Fibroblast of upper back skin (primary cell): ENCODE measurements around the gene CCDC126.
"Not testable (repeated sequence)": the region's sequence is repeated elsewhere in the genome, so short reads cannot be mapped to it uniquely, and the experiment has no call there.

Experiments used
- DNase-seq: peaks from one replicate; pipeline ENCODE4 v3.0.0-alpha.2; 2013

The CCDC126 gene

DNA sequence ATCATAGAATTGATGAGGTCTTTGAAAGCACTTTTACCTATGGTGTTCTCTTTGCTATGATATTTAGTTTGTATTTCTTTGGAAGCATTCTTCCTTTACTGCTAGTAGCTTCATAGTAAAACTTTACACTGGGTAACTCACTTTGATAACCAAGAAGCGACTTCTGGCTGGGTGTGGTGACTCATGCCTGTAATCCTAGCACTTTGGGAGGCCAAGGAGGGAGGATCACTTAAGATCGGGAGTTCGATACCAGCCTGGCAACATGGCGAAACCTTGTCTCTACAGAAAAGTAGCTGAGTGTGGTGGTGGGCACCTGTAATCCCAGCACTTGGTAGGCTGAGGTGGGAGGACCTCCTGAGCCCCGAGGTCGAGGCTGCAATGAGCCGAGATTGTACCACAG, 36.2 kb downstream of the CCDC126 start:
- DNase-seq = no peak

DNA sequence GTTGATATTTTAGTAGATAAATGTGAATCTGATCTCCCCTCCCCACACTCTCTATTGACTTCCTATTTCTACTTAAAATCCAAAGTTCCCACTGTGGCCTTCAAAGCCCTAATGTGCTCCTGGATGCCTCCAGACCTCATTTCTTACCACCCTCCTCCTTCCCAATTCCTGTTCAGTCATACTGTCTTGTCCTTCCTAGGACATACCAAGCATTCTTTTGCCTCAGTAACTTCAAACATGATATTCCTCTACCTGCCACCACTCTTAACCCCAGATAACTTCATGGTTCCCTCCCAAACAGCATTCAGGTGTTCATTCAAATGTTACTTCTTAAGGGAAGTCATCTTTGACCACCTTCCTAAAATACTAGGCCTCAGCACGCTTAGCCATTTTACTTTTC, 48.6 kb downstream of the CCDC126 start:
- DNase-seq = no peak

DNA sequence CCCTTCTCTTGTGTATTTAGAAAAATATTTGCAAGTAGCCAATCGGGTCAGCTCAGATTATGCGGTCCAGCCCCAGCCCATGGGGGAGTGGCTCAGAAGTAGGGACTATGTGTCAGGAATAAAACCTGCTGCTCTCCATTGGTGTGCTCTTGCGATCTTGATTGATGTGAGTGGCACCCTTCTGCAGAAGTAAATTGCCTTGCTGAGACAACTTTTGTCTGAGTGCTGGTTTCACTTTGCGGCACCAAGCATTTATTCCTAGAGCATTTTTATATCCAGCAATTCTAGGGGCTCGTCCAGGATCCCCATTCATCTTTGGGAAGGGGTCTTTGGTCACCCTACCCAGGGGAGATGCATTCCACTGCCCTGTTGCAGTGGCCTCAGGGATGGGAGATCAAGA, 56.8 kb downstream of the CCDC126 start:
- DNase-seq = no peak

DNA sequence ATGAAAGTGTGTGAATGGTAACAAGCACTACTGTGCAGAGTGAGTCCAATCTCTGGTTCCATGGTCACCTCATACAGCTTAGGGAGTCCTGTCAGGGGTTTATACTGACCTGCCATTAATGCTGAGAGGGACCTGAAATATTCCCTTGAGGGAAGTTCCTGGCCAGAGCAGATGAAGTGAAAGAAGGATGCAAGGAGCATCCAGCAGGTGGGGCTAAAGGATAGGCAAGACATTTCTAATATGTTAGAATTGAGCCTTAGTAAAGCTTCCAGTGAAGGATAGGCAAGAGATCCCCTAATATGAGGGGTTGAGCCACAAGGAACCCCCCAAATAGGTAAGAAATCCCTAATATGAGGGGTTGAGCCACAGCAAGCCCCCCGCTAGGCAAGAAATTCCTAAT, 57.3 kb downstream of the CCDC126 start:
- peak; percentile 16 for DNase-seq

DNA sequence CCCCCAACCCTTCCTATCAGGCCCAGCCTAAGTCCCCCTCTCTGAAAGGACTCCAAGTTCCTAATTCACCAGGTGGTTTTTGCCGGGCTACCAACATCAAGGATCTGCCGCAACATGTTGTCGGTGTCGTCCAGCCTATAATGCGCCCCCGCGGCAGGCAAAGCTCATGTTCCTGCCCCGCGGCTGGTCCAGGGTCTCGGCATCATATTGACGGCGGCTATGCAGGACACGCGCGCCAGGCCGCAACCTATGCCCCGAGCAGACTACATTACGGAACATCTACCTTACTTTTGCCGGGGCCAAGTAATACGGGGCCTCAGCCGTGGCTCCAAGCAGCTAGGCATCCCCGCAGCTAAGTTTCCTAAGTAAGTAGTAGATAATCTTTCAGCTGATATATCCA, 58.3 kb downstream of the CCDC126 start:
- DNase-seq = no peak

DNA sequence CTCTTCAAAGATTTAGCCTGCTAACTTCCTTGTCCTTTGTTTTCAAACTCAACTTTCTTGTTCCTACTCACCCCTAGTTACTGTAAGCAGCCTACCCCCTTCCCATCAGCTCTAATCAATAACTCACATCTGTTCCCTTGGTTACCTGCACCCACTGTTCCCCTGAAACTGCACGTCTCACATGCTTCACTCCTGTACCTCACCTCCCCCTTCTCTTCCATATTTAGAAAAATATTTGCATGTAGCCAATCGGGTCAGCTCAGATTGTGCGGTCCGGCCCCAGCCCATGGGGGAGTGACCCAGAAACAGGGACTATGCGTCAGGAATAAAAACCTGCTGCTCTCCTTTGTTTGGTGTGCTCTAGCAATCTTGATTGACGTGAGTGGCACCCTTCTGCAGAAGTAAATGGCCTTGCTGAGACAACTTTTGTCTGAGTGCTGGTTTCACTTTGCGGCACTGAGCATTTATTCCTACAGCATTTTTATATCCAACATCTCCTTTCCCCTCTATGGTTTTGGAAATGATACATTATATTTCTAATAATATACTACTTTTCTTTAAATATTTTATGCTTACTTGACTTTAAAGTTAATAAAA, 61.7 kb downstream of the CCDC126 start:
- no peak for DNase-seq

DNA sequence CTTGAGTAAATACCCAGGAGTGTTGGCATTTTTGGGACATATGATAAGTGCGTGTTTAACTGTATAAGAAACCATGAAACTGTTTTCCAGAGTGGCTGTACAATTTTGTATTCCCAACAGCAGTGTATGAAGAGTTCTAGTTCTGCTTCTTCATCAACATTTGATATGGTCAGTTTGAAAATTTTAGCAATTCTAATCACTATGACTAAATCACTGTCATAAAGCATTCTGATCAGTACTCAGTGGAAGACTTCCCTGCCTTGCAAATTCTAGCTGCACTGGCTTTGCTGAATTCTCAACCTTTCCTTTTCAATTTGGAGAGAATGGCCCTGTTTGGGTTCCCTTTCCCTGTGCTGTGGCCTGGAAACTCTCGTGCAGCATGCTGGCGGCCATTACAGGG, 64.2 kb downstream of the CCDC126 start:
- no peak for DNase-seq

DNA sequence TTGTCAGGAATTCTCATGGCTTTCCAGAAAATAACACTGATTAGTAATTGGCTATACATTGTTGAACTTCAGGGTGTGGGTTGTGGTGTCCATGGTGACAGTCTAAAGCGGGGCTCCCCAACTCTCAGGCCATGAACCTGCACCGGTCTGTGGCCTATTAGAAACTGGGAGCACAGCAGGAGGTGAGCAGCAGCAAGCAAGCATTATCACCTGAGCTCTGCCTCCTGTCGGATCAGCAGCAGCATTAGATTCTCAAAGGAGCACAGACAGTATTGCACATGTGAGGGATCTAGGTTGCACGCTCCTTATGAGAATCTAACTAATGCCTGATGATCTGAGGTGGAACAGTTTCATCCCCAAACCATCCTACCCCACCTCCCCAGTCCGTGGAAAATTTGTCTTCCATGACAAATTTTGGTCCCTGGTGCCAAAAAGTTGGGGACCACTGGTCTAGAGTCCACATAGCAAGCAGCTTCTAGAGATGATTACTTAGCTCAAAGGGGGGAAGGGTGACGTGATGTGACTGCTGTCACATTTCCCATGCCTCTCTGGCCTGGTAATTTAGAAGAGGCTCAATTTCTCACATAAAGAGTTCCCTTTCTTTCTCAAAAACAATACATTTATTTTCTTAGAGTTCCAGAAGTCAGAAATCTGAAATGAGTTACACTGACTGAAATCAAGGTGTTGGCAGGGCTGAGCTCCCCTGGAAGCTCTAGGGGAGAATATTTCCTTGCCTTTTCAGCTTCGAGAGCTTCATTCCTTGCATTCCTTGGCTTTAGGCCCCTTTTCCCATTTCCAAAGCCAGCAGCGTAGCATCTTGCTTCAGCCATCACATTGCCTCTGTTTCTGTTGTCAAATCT, 65.2 kb downstream of the CCDC126 start:
- peak; percentile 84 for DNase-seq

DNA sequence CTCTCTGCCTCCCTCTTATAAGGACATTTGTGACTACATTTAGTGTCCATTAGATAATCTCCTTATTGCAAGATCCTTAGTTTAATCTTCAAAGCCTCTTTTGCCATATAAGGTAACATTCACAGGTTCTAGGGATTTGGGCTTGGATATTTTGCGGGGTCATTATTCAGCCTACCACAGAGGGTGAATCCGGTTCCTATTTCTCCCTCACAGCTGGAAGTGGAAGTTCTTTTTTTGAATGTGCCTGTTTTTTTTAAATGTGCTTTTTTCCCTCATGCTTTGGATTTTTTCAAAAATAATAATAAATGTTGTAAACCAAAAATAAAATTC, 65.8 kb downstream of the CCDC126 start:
- no peak for DNase-seq

DNA sequence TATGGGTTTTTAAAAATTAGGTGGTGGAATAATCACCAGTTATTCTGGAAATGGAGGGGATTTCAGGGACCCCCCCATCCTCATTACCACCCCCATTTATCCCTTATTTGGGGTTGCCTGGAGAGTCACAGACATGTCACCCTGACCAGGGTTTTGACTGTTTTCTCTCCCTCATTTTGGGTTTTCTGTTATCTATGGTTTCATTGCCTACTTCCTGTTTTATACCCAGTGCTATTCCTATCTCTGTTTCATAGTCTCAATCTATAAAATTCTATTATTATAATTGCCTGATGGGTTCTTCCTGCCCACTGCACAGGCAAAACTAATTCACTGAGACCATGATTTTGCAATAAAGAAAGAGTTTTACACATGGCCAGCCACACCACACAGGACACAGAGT, 66.9 kb downstream of the CCDC126 start:
- no peak for DNase-seq

DNA sequence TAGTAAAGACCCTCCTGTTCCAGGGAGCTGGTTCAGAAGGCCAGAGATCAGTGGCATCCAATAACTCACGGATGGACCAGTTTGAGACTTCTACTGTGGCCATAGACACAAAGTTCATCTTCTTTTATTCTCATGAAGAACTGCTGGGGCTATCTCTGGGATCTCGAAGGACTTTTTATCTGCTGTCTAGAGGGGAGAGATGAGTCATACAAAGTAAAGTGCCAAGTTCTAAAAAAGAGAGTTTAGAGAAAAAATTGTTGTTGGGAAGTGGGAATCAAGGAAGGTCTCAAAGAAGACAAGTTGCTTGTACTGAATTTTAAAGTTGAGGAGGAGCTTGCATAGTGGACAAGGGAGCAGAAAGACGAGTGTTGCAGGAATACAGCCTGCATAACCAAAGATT, 74.9 kb downstream of the CCDC126 start:
- no peak for DNase-seq

DNA sequence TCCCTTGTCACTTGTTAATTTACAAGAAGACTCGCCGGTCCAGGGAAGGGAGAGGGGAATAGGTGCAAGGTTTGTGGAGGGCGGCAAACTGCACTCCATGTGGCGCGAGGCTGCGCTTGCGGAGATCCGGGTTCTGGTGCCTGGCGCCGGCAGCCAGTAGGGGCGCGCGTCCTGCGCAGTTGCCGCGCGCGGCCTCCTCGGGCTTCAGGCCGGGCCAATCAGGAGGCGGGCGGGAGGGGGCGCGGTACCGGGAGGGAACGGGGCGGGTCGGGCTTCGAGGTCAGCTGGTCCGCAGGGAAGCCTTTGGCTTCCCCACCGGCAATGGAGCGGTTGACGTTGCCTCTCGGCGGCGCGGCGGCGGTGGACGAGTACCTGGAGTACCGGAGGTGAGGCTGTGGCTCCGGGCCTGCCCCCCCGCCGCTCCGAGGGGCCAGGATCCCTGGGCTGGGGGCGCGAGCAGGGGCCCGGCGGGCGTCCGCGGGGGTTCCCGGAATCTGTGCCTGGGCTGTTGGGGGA, 82.8 kb downstream of the CCDC126 start, which contains the start of gene FAM221A:
Gene FAM221A (plus strand): TSS at position 302 of the 516 bp plus-strand sequence. CDS start 20 bp downstream, at position 322.
- DNase-seq = peak; percentile 70

DNA sequence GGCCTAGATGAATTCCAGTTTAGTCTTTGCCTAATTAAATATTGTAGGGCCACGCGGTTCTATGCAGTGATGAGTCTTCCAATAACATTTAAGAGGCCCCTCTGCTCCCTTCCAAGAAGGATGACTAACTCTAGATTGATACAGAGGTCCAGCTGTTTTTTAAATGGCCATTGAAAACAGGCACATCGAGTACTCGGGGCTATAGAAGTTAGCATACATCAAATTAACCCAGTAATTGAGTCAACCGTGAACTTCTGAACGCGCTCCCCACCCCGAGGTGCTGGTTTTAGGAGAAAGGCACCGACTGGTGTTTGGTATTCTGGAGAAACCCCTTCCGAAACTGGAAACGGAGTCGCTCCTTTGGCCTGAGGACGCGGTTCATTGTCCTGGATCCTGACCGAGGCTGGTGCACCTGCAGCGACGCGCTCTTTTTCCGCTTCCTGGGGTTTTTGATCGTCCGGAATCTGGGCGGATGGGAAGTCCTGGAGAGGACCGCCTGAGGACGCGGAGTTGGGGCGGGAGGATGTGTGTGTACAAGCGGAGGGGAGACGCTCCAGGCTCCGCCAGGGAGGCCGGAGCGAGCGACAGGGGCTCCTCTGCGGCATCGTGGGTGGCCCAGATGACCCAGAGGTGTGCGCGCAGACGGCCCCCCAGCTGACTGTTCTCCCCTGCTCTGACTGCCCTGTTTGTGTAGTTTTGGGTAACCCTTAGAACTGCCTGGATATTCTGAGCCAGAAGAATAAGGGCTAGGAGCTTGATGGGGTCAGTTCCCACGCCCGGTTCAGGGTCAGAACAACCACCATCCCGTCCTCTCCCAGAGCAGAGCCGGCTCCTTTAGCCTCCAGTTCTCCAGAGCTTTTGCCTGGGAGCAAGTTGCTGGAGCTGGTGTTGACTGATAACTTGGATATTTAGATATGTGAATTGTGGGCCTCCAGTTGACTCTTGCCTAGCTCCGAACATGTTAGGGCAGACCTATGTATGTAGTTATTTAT, 83.5 kb downstream of the CCDC126 start:
- DNase-seq = peak; percentile 45

DNA sequence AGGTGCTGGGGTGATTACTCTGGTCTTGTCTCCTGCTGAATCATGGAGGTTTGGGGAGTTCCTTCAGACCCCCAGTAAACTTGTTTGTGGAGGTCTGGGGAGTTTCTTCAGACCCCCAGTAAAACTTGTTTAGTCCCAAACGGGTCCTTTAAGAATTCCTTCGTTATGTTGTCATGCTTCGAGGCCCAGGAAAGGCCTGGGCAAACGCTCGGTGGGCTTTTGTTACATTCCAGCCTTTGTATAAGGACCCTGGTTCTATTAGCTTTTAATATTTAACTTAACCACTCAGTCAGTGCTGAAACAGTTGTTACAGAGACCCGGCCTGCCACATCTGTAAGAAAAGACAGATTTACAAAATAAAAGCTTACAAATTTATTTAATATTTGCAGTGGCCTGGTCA, 86.9 kb downstream of the CCDC126 start:
- not testable (repeated sequence) for DNase-seq

DNA sequence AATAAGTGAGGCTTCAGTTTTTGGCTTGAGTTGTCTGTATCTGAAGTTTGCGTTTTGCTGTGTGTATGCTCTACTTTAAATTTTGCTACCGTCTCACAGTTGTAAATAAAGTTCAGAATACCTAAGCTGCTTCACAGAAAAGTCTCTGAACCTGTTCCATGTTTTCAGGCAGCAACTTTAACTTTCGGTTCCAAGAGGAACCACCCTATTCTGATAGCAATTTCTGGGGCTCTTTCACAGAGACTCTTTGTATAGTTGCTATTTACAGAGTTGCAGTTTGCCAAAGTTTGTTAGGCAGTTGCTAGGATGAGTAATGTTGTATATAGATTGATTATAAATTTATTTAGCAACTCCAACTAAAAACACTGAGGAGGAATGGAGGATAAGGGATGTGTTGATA, 88.5 kb downstream of the CCDC126 start:
- no peak for DNase-seq

DNA sequence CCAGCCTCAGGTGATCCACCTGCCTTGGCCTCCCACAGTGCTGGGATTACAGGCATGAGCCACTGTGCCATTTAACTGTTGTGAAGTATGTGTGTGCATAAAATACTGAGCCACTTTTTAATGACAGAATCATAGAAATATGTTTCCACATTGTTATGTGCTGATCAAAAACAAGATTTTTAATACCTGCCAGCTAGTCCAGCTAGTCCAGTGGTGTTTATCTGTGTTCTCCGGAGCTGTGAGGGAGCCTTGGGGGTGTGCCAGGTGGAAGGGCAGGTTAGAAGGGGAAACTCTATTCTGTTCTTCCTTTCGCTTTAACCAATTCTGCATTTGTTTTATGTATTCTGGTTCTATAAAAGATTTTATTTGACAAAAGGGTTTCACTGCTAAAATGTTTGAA, 89.8 kb downstream of the CCDC126 start:
- DNase-seq = peak; percentile 42

DNA sequence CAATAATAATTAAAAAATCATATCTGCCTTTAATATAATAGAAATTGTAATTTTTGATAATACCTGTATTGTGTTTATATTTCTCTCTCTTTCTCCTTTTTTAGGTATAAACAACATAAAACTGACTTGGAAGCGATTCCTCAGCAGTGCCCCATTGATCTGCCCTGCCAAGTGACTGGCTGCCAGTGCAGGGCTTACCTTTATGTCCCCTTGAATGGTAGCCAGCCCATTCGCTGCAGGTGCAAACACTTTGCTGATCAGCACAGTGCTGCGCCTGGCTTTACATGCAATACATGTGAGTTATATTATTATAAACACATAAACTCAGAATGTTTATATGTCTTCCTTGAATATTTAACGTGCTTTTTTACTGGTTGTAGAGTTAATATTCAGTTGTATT, 92.0 kb downstream of the CCDC126 start:
- DNase-seq = no peak

DNA sequence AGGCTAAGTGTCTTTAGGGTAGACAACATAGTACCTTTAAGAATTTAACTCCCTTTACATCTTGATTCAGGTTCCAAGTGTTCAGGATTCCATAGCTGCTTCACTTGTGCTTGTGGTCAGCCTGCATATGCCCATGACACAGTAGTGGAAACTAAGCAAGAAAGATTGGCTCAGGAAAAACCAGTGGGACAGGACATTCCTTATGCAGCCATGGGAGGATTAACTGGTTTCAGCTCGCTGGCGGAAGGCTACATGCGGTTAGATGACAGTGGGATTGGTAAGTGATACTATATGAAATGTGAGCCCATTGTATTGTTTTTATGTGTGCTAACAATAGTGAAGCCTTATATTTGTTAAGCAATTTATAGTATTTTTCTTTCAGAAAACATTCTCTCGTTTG, 94.1 kb downstream of the CCDC126 start:
- DNase-seq = peak; percentile 58

DNA sequence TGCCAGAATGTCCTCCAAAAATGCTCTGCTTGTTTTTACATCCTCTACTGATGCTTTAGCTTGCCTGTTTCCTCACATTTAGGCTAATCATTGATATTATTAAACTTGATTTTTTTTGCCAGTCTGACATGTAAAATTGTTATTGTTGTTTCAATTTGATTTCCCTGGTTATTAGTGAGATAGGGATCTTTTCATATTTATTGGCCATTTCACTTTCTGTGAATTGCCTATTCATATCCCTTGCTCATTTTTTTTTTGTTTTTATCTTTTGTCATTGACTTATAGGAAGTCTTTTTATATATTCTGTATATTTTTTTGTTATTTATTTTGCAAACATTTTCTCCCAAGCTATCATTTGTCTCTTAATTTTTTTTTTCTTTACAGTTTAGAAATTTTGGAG, 96.0 kb downstream of the CCDC126 start:
- no peak for DNase-seq
